Ovary (tissue), 9 donors: Measurements from ENCODE around the gene OSM. TPM values are rescaled to one million over a fixed set of nuclear protein-coding genes. Genes with fewer than 3 reads are reported as not detected.
A peak's percentile ranks its signal among the peaks of the same experiment; 100 is the strongest.
"Not testable (repeated sequence)": the region's sequence is repeated elsewhere in the genome, so short reads cannot be mapped to it uniquely, and the experiment has no call there.

Source experiments
- DNase-seq, 5 donors: peaks; one replicate each; pipeline ENCODE4 v3.0.0-alpha.2; 2019 to 2020
- H3K27ac ChIP-seq, 2 donors: fragments of 200-600 bp; one replicate each; pipeline versions ENCODE4 v1.5.1 to v1.8.0; 2019 to 2022
- H3K27me3 ChIP-seq: fragments of 200-600 bp; one replicate; pipeline ENCODE4 v1.8.0; 2022
- H3K36me3 ChIP-seq: fragments of 200-600 bp; sonication (generic); one replicate; pipeline ENCODE4 v1.5.1; 2019
- H3K4me1 ChIP-seq: one replicate; pipeline ENCODE4 v1.8.1; 2013; ENCODE audit warnings: mild to moderate bottlenecking, moderate library complexity; ENCODE audit not compliant: insufficient read depth
- H3K4me3 ChIP-seq: fragments of 200-600 bp; sonication (generic); one replicate; pipeline ENCODE4 v1.5.1; 2017
- H3K9me3 ChIP-seq, 2 donors: fragments of 200-600 bp in 1 of 2; sonication (generic) in 1 of 2; one replicate each; pipeline versions ENCODE4 v1.5.1 to v1.8.1; 2013 to 2019; ENCODE audit warnings: mild to moderate bottlenecking in 1 of 2, moderate library complexity in 1 of 2
- EP300 ChIP-seq: sonication (generic); formaldehyde crosslinking; IDR thresholded peaks from one replicate; pipeline ENCODE4 v1.6.1; 2017; ENCODE audit warnings: antibody characterized with exemption
- POLR2A ChIP-seq: fragments of 450-650 bp; IDR thresholded peaks from one replicate; pipeline ENCODE4 v1.6.1; 2017; ENCODE audit warnings: antibody characterized with exemption, mild to moderate bottlenecking, moderate library complexity
- WGBS, 3 donors: extraction: QIAGEN DNeasy Blood & Tissue Kit in 1 of 3; methylation state at CpG; one replicate each; pipeline versions ENCODE4 v1.1.5 to v1.1.7; 2013 to 2017; 5-methylcytosine and 5-hydroxymethylcytosine counted together
- intact Hi-C, 4 donors: fragments of 100-400 bp; cut with DNase I; formaldehyde crosslinking; loops; one replicate each; pipeline versions ENCODE4 v1.11.0 to v1.15.1; 2022 to 2023
- polyA plus RNA-seq, 2 donors: library from polyadenylated mRNA; stranded (reverse); fragments of 200-250 nt in 1 of 2; fragments of 350-450 nt in 1 of 2; fragmentation: Illumina TruSeq in 1 of 2; extraction: RNeasy Lipid Tissue Mini Kit (QIAGEN cat#74804) in 1 of 2; gene quantifications; one replicate each; pipeline ENCODE4 v1.2.3, GENCODE V29; 2013 to 2014
- total RNA-seq, 7 donors: library from RNA; depleted of rRNA in 2 of 7; stranded (reverse); fragments of >200 nt in 2 of 7; fragmentation: NEBNext Ultra II Directional in 3 of 7; extraction: Animal tissue kit (Norgen Biotek cat#: 25700) in 3 of 7; gene quantifications; one replicate each; pipeline versions ENCODE4 v1.1.0 to v1.2.4, GENCODE V29; 2016 to 2023
- TF ChIP-seq, protein P1 (sequence below), 3 donors: fragments of 450-650 bp in 2 of 3; fragments of 200-600 bp in 1 of 3; IDR thresholded peaks; one replicate each; pipeline versions ENCODE4 v1.5.1 to v1.8.0; 2016 to 2022; ENCODE audit warnings: antibody characterized with exemption in 3 of 3, mild to moderate bottlenecking in 1 of 3
- donor health status: DM: no; HTN: no; CAD: no; lungs with moderate emphysema.
- donor health status: DM: no; HTN: no; CAD: no.
- donor health status: Bipolar disorder and iron deficiency.
- donor health status: DM: yes; HTN: yes; CAD: no.
- donor health status: DM: no; HTN: no; CAD: no.
- donor health status: DM: yes; HTN: yes; CAD: no.

Gene OSM
- total and polyA plus RNA-seq, 9 donors, result 0.46 to 4.5 (median 1.2) TPM; not detected in 2

DNA sequence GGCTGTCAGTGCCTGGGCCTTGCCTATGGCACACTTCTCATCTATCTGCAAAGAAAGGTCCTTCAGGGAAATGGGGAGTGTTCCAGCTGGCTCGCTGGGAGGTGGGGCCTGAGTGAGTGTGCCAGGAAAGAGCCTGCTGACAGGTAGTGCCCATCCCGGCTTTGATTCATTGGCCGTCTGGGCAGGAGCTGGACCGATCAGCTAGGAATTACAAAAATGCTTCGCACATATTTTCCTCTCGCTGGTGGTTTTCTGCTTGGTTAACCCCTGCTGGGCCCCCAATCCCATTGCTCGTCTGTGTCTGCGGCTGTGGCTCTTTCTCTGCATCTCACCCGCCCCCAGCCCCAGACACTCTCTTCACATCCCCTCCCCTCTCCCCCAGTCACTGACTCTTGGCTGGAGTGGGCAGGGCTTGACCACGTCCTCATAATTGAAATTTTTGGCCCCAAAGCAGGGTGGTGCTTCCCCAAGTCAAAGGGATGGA, 30.9 kb downstream of the OSM start:
- H3K27ac ChIP-seq, result no peak overlapping the region
- H3K36me3 ChIP-seq, result no peaks in the 10 kb centered on the region
- DNase-seq, result no peak
- TF ChIP-seq POLR2A (no peak), EP300 (no peak)
- TF ChIP-seq, protein P1, sequence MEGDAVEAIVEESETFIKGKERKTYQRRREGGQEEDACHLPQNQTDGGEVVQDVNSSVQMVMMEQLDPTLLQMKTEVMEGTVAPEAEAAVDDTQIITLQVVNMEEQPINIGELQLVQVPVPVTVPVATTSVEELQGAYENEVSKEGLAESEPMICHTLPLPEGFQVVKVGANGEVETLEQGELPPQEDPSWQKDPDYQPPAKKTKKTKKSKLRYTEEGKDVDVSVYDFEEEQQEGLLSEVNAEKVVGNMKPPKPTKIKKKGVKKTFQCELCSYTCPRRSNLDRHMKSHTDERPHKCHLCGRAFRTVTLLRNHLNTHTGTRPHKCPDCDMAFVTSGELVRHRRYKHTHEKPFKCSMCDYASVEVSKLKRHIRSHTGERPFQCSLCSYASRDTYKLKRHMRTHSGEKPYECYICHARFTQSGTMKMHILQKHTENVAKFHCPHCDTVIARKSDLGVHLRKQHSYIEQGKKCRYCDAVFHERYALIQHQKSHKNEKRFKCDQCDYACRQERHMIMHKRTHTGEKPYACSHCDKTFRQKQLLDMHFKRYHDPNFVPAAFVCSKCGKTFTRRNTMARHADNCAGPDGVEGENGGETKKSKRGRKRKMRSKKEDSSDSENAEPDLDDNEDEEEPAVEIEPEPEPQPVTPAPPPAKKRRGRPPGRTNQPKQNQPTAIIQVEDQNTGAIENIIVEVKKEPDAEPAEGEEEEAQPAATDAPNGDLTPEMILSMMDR (IDR thresholded peaks at IDR 0.05), result no peak
- no peak overlapping the region for H3K4me3 ChIP-seq
- 10 to 30% (median 15%) methylated on average over 10 of the region's 10 CpGs for WGBS, 3 donors
- H3K27me3 ChIP-seq, result no peaks in the 10 kb centered on the region
- intact Hi-C loops, result no loop called here
- H3K4me1 ChIP-seq, result peaks cover 5% of the 10 kb centered on the region
- H3K9me3 ChIP-seq, result no peaks in the 10 kb centered on the region

DNA sequence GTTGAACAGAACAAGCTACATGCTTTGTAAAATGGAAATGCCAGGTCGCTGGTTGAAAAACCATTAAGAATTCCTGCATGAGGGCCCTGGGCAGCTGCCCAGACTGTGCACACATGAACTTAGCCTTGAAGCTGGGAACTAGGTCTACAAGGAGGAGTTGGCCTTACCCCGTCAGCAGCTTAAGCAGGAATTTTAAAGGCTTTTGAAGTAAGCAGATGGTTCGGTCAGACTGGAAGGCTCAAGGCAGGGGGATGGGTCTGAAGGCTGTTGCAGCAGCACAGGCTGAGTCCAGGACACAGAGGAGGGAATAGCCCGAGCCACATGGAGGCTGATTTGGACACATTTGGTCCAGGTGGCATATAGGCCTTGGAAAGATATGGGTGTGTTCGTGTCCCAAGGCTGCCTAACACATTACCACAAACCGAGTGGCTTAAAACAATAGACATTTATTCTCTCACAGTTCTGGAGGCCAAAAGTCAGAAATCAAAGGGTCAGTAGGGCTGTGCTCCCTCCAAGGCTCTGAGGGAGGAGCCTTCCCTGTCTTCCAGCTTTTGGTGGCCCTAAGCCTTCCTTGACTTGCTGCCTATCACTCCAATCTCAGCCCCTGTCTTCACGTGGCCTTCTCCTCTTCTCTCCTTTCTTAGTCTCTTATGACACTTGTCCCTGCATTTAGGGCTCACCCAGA, 31.7 kb downstream of the OSM start:
- no peak overlapping the region for H3K4me3 ChIP-seq
- no peak for TF ChIP-seq POLR2A
- TF ChIP-seq EP300, result no peak
- TF ChIP-seq, protein P1 (IDR thresholded peaks at IDR 0.05), result no peak
- H3K36me3 ChIP-seq, result no peaks in the 10 kb centered on the region
- H3K27ac ChIP-seq, result no peak overlapping the region
- DNase-seq, result peak in 2 of 5 donors; percentile 35 to 74
- no peaks in the 10 kb centered on the region for H3K27me3 ChIP-seq
- 14 to 30% (median 18%) methylated on average over 7 of the region's 7 CpGs for WGBS, 3 donors
- intact Hi-C loops, result no loop called here
- no peaks in the 10 kb centered on the region for H3K9me3 ChIP-seq
- peaks cover 5% of the 10 kb centered on the region for H3K4me1 ChIP-seq

DNA sequence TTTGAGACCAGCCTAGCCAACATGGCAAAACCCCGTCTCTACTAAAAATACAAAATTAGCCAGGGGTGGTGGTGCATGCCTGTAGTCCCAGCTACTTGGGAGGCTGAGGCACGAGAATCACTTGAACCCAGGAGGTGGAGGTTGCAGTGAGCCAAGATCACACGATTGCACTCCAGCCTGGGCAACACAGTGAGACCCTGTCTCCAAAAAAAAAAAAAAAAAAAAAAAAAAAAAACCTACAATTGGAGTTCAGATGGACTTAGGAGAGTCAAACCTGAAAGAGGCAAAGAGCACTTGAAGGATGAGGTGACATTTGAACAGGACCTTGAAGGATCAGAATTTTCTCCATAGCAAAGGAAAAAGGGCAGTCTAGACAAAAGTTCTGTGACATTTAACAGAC, 32.3 kb downstream of the OSM start:
- intact Hi-C loops, DNase-seq, H3K27ac ChIP-seq, H3K27me3 ChIP-seq, H3K4me1 ChIP-seq, H3K9me3 ChIP-seq, H3K36me3 ChIP-seq, H3K4me3 ChIP-seq: not testable (repeated sequence)
- 87 to 98% (median 92%) methylated on average over 3 of the region's 3 CpGs for WGBS, 3 donors

DNA sequence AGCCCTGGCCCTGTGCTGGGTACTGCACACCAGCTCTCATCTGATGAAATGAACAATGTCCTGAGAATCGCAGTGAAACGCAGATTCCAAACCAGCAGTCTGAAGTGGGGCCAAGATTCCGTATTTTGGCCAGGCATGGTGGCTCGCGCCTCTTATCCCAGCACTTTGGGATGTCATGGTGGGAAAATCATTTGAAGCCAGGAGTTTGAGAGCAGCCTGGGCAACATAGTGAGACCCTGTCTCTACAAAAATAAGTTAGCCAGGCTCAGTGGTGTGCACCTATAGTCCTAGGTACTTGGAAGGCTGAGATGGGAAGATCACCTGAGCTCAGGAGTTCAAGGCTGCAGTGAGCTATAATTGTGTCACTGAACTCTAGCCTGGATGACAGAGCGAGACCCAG, 33.1 kb downstream of the OSM start:
- Histone ChIP-seq H3K27ac (no peak overlapping the region), H3K27me3 (no peaks in the 10 kb centered on the region), H3K36me3 (no peaks in the 10 kb centered on the region), H3K9me3 (no peaks in the 10 kb centered on the region), H3K4me1 (no peaks in the 10 kb centered on the region), H3K4me3 (no peak overlapping the region)
- intact Hi-C loops, result no loop called here
- WGBS, 3 donors, result 84 to 92% (median 92%) methylated on average over 6 of the region's 6 CpGs
- DNase-seq, result no peak
- TF ChIP-seq, protein P1 (IDR thresholded peaks at IDR 0.05), result no peak
- TF ChIP-seq POLR2A, result no peak
- TF ChIP-seq EP300, result no peak

DNA sequence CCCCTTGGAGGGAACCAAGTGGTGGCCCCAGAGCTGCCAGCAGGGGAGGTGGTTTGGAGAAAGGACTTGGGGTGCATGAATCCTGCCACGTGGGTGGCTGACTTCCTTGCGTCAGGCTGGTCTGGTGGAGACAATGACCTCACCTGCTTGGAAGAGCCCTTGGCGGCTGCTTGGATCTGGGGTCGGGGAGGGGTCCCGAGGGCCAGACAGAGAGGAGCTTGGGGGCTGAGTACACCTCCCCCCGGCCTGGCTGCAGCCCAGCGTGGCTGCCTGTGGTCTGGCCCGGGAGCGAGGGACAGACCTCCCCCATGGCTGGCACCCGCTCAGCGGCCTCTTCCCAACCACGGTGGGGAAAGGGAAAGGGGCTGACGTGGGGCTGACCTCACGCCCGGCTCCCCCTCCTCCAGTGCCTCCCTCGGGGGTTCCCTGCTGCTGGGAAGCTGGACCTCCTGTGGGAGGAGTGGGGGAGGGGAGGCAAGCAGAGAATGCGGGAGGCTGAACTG, 33.9 kb downstream of the OSM start:
- H3K27me3 ChIP-seq, result no peaks in the 10 kb centered on the region
- DNase-seq, result no peak
- no peak for TF ChIP-seq POLR2A

More for the DNA sequence above, 33.9 kb downstream of the OSM start:
- H3K4me1 ChIP-seq, result no peaks in the 10 kb centered on the region
- no peak overlapping the region for H3K4me3 ChIP-seq
- intact Hi-C loops, result no loop called here
- no peak overlapping the region for H3K27ac ChIP-seq
- no peaks in the 10 kb centered on the region for H3K9me3 ChIP-seq
- WGBS, 3 donors, result 21 to 31% (median 26%) methylated on average over 17 of the region's 17 CpGs
- H3K36me3 ChIP-seq, result no peaks in the 10 kb centered on the region
